ENCODE measurements around the gene HIVEP2. TPM values are rescaled to one million over a fixed set of nuclear protein-coding genes. Genes with fewer than 3 reads are reported as not detected.

Gene HIVEP2
- total and polyA plus RNA-seq, 2 of the 4 experiments (the other 2 are of a cell fraction), result 4.3 to 11.3 TPM

DNA sequence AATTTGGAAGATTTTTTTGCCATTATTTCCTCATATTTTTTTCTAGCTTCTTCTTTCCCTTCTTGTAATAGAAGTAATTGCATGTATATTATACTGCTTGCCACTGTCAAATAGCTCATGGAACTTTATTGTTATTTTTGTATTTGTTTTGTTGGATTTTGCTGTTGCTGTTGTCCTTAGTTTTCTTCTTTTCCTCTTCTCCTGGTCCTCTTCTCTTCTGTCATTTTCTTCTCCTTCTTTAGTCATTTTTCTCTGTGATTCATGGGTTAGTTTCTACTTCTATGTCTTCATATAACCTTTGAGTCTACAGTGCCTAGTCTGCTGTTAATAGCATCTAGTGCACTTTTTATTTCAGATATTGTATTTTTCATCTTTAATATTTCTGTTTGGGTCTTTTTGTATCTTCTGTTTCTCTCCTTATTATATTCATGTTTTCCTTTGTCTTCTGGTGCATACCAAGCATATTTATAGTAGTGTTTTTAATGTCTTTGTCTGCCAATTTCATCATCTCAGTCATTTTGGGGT, 226.2 kb downstream of the HIVEP2 start:
- H4K91ac ChIP-seq (ENCODE audit: insufficient read depth, low read depth, low read length), result no peak overlapping the region
- no peak overlapping the region for H3K4ac ChIP-seq (ENCODE audit: low read depth, low read length)
- H3K9ac ChIP-seq (ENCODE audit: low read depth, low read length), result no peak overlapping the region
- H4K20me1 ChIP-seq (ENCODE audit: insufficient read depth, low read length), result no peaks in the 10 kb centered on the region
- ChIA-PET CTCF (no interaction called here), POLR2A (ENCODE audit: unreplicated experiment) (no interaction called here)
- H4K5ac ChIP-seq (ENCODE audit: low read depth, low read length), result no peak overlapping the region
- no TSS peak for BruUV-seq (replicated peaks)
- no peak for DNase-seq
- in situ Hi-C loops (cut with MboI; ENCODE audit: low sequenced_read_pairs) (no loop called here), dilution Hi-C loops (cut with HindIII; ENCODE audit: low sequenced_read_pairs, unreplicated experiment) (no loop called here), intact Hi-C loops (cut with micrococcal nuclease) (no loop called here)
- no peaks in the 10 kb centered on the region for H3K4me1 ChIP-seq (ENCODE audit: control insufficient read depth, insufficient read depth, low read length)
- no peak overlapping the region for H2BK120ac ChIP-seq (ENCODE audit: low read depth, low read length)
- H3K36me3 ChIP-seq (ENCODE audit: control insufficient read depth, insufficient read depth, low read length), result no peaks in the 10 kb centered on the region
- H3K56ac ChIP-seq (ENCODE audit: extremely low read depth, insufficient read depth, low read length), result no peak overlapping the region
- no peak overlapping the region for H3K4me2 ChIP-seq (ENCODE audit: low read depth, low read length)
- H2AK5ac ChIP-seq (ENCODE audit: low read depth, low read length), result no peak overlapping the region
- no peak overlapping the region for H4K8ac ChIP-seq (ENCODE audit: low read depth in 2 of 2, low read length in 2 of 2)
- no peak overlapping the region for H2BK5ac ChIP-seq (ENCODE audit: low read depth, low read length, poor library complexity, severe bottlenecking)
- H2BK15ac ChIP-seq (ENCODE audit: low read depth, low read length), result no peak overlapping the region
- no peak overlapping the region for H2BK20ac ChIP-seq (ENCODE audit: low read depth, low read length)
- no peak for TF ChIP-seq NFE2L2 (IDR thresholded peaks at IDR 0.05; ENCODE audit: low read depth, low read length)
- no peak for TF ChIP-seq MAFK (IDR thresholded peaks at IDR 0.05; ENCODE audit: low read depth, low read length)
- TF ChIP-seq, protein P1, sequence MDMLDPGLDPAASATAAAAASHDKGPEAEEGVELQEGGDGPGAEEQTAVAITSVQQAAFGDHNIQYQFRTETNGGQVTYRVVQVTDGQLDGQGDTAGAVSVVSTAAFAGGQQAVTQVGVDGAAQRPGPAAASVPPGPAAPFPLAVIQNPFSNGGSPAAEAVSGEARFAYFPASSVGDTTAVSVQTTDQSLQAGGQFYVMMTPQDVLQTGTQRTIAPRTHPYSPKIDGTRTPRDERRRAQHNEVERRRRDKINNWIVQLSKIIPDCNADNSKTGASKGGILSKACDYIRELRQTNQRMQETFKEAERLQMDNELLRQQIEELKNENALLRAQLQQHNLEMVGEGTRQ (IDR thresholded peaks at IDR 0.05; ENCODE audit: low read depth, low read length), result no peak
- TF ChIP-seq RFX5 (IDR thresholded peaks at IDR 0.05; ENCODE audit: low read depth, low read length), result no peak
- TF ChIP-seq, protein P2, sequence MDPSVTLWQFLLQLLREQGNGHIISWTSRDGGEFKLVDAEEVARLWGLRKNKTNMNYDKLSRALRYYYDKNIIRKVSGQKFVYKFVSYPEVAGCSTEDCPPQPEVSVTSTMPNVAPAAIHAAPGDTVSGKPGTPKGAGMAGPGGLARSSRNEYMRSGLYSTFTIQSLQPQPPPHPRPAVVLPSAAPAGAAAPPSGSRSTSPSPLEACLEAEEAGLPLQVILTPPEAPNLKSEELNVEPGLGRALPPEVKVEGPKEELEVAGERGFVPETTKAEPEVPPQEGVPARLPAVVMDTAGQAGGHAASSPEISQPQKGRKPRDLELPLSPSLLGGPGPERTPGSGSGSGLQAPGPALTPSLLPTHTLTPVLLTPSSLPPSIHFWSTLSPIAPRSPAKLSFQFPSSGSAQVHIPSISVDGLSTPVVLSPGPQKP (IDR thresholded peaks at IDR 0.05; ENCODE audit: borderline replicate concordance, low read depth, low read length), result no peak
- TF ChIP-seq MXI1 (IDR thresholded peaks at IDR 0.05; ENCODE audit: borderline replicate concordance, low read depth, low read length), result no peak
- TF ChIP-seq MAZ (IDR thresholded peaks at IDR 0.05; ENCODE audit: borderline replicate concordance, low read depth, low read length), result no peak
- TF ChIP-seq CEBPB (IDR thresholded peaks at IDR 0.05; ENCODE audit: low read depth, low read length), result no peak
- no peak for TF ChIP-seq FOS (IDR thresholded peaks at IDR 0.05; ENCODE audit: low read depth, low read length)
- TF ChIP-seq CHD1 (IDR thresholded peaks at IDR 0.05; ENCODE audit: low read depth, low read length), result no peak
- TF ChIP-seq SMC3 (IDR thresholded peaks at IDR 0.05; ENCODE audit: low read depth, low read length), result no peak
- TF ChIP-seq, protein P3, sequence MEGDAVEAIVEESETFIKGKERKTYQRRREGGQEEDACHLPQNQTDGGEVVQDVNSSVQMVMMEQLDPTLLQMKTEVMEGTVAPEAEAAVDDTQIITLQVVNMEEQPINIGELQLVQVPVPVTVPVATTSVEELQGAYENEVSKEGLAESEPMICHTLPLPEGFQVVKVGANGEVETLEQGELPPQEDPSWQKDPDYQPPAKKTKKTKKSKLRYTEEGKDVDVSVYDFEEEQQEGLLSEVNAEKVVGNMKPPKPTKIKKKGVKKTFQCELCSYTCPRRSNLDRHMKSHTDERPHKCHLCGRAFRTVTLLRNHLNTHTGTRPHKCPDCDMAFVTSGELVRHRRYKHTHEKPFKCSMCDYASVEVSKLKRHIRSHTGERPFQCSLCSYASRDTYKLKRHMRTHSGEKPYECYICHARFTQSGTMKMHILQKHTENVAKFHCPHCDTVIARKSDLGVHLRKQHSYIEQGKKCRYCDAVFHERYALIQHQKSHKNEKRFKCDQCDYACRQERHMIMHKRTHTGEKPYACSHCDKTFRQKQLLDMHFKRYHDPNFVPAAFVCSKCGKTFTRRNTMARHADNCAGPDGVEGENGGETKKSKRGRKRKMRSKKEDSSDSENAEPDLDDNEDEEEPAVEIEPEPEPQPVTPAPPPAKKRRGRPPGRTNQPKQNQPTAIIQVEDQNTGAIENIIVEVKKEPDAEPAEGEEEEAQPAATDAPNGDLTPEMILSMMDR (conservative IDR thresholded peaks at IDR 0.05; ENCODE audit: low read depth, low read length), result no peak
- TF ChIP-seq POLR2A (IDR thresholded peaks at IDR 0.05; ENCODE audit: low read depth, low read length), result no peak
- no peak for TF ChIP-seq BHLHE40 (IDR thresholded peaks at IDR 0.05; ENCODE audit: low read depth, low read length)
- no peak for TF ChIP-seq RCOR1 (IDR thresholded peaks at IDR 0.05; ENCODE audit: insufficient replicate concordance, low read length)
- no peak for TF ChIP-seq RAD21 (IDR thresholded peaks at IDR 0.05; ENCODE audit: low read length)
- H3K27ac ChIP-seq (ENCODE audit: insufficient read depth, low read length), result no peak overlapping the region
- H2AK9ac ChIP-seq (replicated peaks; ENCODE audit: low read depth, low read length, poor library complexity), result no peak overlapping the region
- H3K79me1 ChIP-seq (ENCODE audit: low read depth in 1 of 2, low read length in 2 of 2), result no peaks in the 10 kb centered on the region
- peaks cover 5% of the 10 kb centered on the region; the same call in 1 of the 2 replicates for H3K9me3 ChIP-seq (ENCODE audit: control insufficient read depth, insufficient read depth, low read length)
- H2AFZ ChIP-seq (replicated peaks; ENCODE audit: low read length, poor library complexity), result no peak overlapping the region
- no peak for ATAC-seq (ENCODE audit: low read depth)
- H3K4me3 ChIP-seq (ENCODE audit: insufficient read depth, low read depth, low read length), result no peak overlapping the region
- no peak overlapping the region for H3K18ac ChIP-seq (ENCODE audit: low read depth, low read length)
- H3K23ac ChIP-seq (ENCODE audit: low read depth, low read length), result no peak overlapping the region
- H3K14ac ChIP-seq (replicated peaks; ENCODE audit: low read depth, low read length), result no peak overlapping the region
- no peaks in the 10 kb centered on the region for H3K9me1 ChIP-seq (ENCODE audit: insufficient read depth, low read length)
- peaks cover 9% of the 10 kb centered on the region for H3K27me3 ChIP-seq (ENCODE audit: control insufficient read depth, insufficient read depth, low read length)
